ENCODE results near the gene MYOF.
A peak's percentile ranks its signal among the peaks of the same experiment; 100 is the strongest.

The MYOF gene

GRCh38 chr10:93386631-93387369 is 95.3 kb downstream of the MYOF start:
- Mint-ChIP-seq H3K27ac (peak overlapping the region; percentile 91), H3K4me3 (peak overlapping the region; percentile 61), H3K4me1 (ENCODE audit: low read depth) (peaks cover 24% of the 10 kb centered on the region), H3K36me3 (ENCODE audit: low read depth) (peaks cover 2% of the 10 kb centered on the region), H3K27me3 (ENCODE audit: low read depth) (no peaks in the 10 kb centered on the region), H3K9me3 (no peaks in the 10 kb centered on the region)

- H3K4me1 Mint-ChIP-seq (ENCODE audit: low read depth): peaks cover 25% of the 10 kb centered on the region
- no peaks in the 10 kb centered on the region for H3K27me3 Mint-ChIP-seq (ENCODE audit: low read depth)
- H3K27ac Mint-ChIP-seq: no peak overlapping the region
- no peak overlapping the region for H3K4me3 Mint-ChIP-seq
- H3K9me3 Mint-ChIP-seq: no peaks in the 10 kb centered on the region
- H3K36me3 Mint-ChIP-seq (ENCODE audit: low read depth): peaks cover 2% of the 10 kb centered on the region
These were observed 96.8 kb downstream of the MYOF start for GRCh38 chr10:93385345-93385744.

GRCh38 chr10:93384006-93384405 is 98.1 kb downstream of the MYOF start:
- no peak overlapping the region for H3K4me3 Mint-ChIP-seq
- H3K4me1 Mint-ChIP-seq (ENCODE audit: low read depth): peaks cover 37% of the 10 kb centered on the region
- H3K27me3 Mint-ChIP-seq (ENCODE audit: low read depth): no peaks in the 10 kb centered on the region
- H3K9me3 Mint-ChIP-seq: no peaks in the 10 kb centered on the region
- peaks cover 2% of the 10 kb centered on the region for H3K36me3 Mint-ChIP-seq (ENCODE audit: low read depth)
- H3K27ac Mint-ChIP-seq: no peak overlapping the region

- H3K4me1 Mint-ChIP-seq (ENCODE audit: low read depth): peaks cover 40% of the 10 kb centered on the region
- H3K27me3 Mint-ChIP-seq (ENCODE audit: low read depth): no peaks in the 10 kb centered on the region
- H3K4me3 Mint-ChIP-seq: no peak overlapping the region
- peaks cover 2% of the 10 kb centered on the region for H3K36me3 Mint-ChIP-seq (ENCODE audit: low read depth)
- H3K9me3 Mint-ChIP-seq: no peaks in the 10 kb centered on the region
- H3K27ac Mint-ChIP-seq: no peak overlapping the region
These were observed 98.6 kb downstream of the MYOF start for GRCh38 chr10:93383562-93383981.

- Mint-ChIP-seq H3K36me3 (ENCODE audit: low read depth) (no peaks in the 10 kb centered on the region), H3K4me3 (peak overlapping the region; percentile 47), H3K27me3 (ENCODE audit: low read depth) (no peaks in the 10 kb centered on the region), H3K4me1 (ENCODE audit: low read depth) (peaks cover 27% of the 10 kb centered on the region), H3K27ac (peak overlapping the region; percentile 83), H3K9me3 (no peaks in the 10 kb centered on the region)
These were observed 102.2 kb downstream of the MYOF start for GRCh38 chr10:93379731-93380575.

- H3K27me3 Mint-ChIP-seq (ENCODE audit: low read depth): no peaks in the 10 kb centered on the region
- H3K4me3 Mint-ChIP-seq: peak overlapping the region; percentile 47
- H3K4me1 Mint-ChIP-seq (ENCODE audit: low read depth): peaks cover 23% of the 10 kb centered on the region
- no peaks in the 10 kb centered on the region for H3K9me3 Mint-ChIP-seq
- H3K36me3 Mint-ChIP-seq (ENCODE audit: low read depth): no peaks in the 10 kb centered on the region
- H3K27ac Mint-ChIP-seq: peak overlapping the region; percentile 83
These were observed 103.0 kb downstream of the MYOF start for GRCh38 chr10:93378997-93379730.

GRCh38 chr10:93378039-93378438 is 104.1 kb downstream of the MYOF start:
- no peaks in the 10 kb centered on the region for H3K9me3 Mint-ChIP-seq
- H3K4me3 Mint-ChIP-seq: no peak overlapping the region
- H3K4me1 Mint-ChIP-seq (ENCODE audit: low read depth): peaks cover 20% of the 10 kb centered on the region
- H3K36me3 Mint-ChIP-seq (ENCODE audit: low read depth): no peaks in the 10 kb centered on the region
- H3K27ac Mint-ChIP-seq: no peak overlapping the region
- no peaks in the 10 kb centered on the region for H3K27me3 Mint-ChIP-seq (ENCODE audit: low read depth)

GRCh38 chr10:93376372-93377293 is 105.5 kb downstream of the MYOF start:
- no peak overlapping the region for H3K27ac Mint-ChIP-seq
- H3K4me1 Mint-ChIP-seq (ENCODE audit: low read depth): peaks cover 20% of the 10 kb centered on the region

GRCh38 chr10:93370961-93371360 is 111.2 kb downstream of the MYOF start:
- Mint-ChIP-seq H3K27me3 (ENCODE audit: low read depth) (no peaks in the 10 kb centered on the region), H3K4me1 (ENCODE audit: low read depth) (no peaks in the 10 kb centered on the region), H3K4me3 (no peak overlapping the region), H3K36me3 (ENCODE audit: low read depth) (no peaks in the 10 kb centered on the region), H3K9me3 (no peaks in the 10 kb centered on the region), H3K27ac (no peak overlapping the region)

More at GRCh38 chr10:93376372-93377293, 105.5 kb downstream of the MYOF start:
- no peaks in the 10 kb centered on the region for H3K36me3 Mint-ChIP-seq (ENCODE audit: low read depth)
- no peak overlapping the region for H3K4me3 Mint-ChIP-seq
- H3K27me3 Mint-ChIP-seq (ENCODE audit: low read depth): no peaks in the 10 kb centered on the region
- no peaks in the 10 kb centered on the region for H3K9me3 Mint-ChIP-seq

- H3K9me3 Mint-ChIP-seq: no peaks in the 10 kb centered on the region
- H3K27ac Mint-ChIP-seq: no peak overlapping the region
- H3K4me1 Mint-ChIP-seq (ENCODE audit: low read depth): peaks cover 3% of the 10 kb centered on the region
- H3K27me3 Mint-ChIP-seq (ENCODE audit: low read depth): no peaks in the 10 kb centered on the region
- peaks cover 1% of the 10 kb centered on the region for H3K36me3 Mint-ChIP-seq (ENCODE audit: low read depth)
- no peak overlapping the region for H3K4me3 Mint-ChIP-seq
These were observed 112.5 kb downstream of the MYOF start for GRCh38 chr10:93369588-93370164.

GRCh38 chr10:93368210-93368609 is 113.9 kb downstream of the MYOF start:
- no peak overlapping the region for H3K4me3 Mint-ChIP-seq
- H3K9me3 Mint-ChIP-seq: no peaks in the 10 kb centered on the region
- no peaks in the 10 kb centered on the region for H3K27me3 Mint-ChIP-seq (ENCODE audit: low read depth)
- peaks cover 3% of the 10 kb centered on the region for H3K4me1 Mint-ChIP-seq (ENCODE audit: low read depth)
- H3K36me3 Mint-ChIP-seq (ENCODE audit: low read depth): peaks cover 1% of the 10 kb centered on the region
- H3K27ac Mint-ChIP-seq: no peak overlapping the region

- H3K4me1 Mint-ChIP-seq (ENCODE audit: low read depth): peaks cover 3% of the 10 kb centered on the region
- no peaks in the 10 kb centered on the region for H3K9me3 Mint-ChIP-seq
- H3K27ac Mint-ChIP-seq: no peak overlapping the region
- H3K4me3 Mint-ChIP-seq: no peak overlapping the region
- no peaks in the 10 kb centered on the region for H3K27me3 Mint-ChIP-seq (ENCODE audit: low read depth)
- peaks cover 1% of the 10 kb centered on the region for H3K36me3 Mint-ChIP-seq (ENCODE audit: low read depth)
These were observed 114.5 kb downstream of the MYOF start for GRCh38 chr10:93367664-93368063.

- no peaks in the 10 kb centered on the region for H3K9me3 Mint-ChIP-seq
- no peak overlapping the region for H3K4me3 Mint-ChIP-seq
- peaks cover 3% of the 10 kb centered on the region for H3K4me1 Mint-ChIP-seq (ENCODE audit: low read depth)
- H3K27me3 Mint-ChIP-seq (ENCODE audit: low read depth): no peaks in the 10 kb centered on the region
- H3K36me3 Mint-ChIP-seq (ENCODE audit: low read depth): peaks cover 1% of the 10 kb centered on the region
- no peak overlapping the region for H3K27ac Mint-ChIP-seq
These were observed 117.2 kb downstream of the MYOF start for GRCh38 chr10:93364966-93365365.
